ENCODE results near the gene TMEM74B.

- TF ChIP-seq POLR2A (IDR thresholded peaks at IDR 0.05), result no peak
- TF ChIP-seq CTCF (IDR thresholded peaks at IDR 0.05), result no peak
These were observed 30.8 kb upstream of the TMEM74B start for GRCh38 chr20:1215386-1216170.
